Vagina (tissue), 2 donors: Measurements from ENCODE around the gene SORCS1.

Experiments
- POLR2A ChIP-seq, 2 donors: fragments of 450-650 bp; IDR thresholded peaks; one replicate each; pipeline ENCODE4 v1.6.1; 2017; ENCODE audit warnings: antibody characterized with exemption in 2 of 2, mild to moderate bottlenecking in 2 of 2, moderate library complexity in 2 of 2
- TF ChIP-seq, protein P1 (sequence below), 3 experiments: fragments of 450-650 bp in 2 of 3; fragments of 200-600 bp in 1 of 3; sonication (generic) in 1 of 3; IDR thresholded peaks; one replicate each; pipeline ENCODE4 v1.5.1; 2017 to 2019; ENCODE audit warnings: antibody characterized with exemption in 3 of 3, mild to moderate bottlenecking in 2 of 3, moderate library complexity in 2 of 3

DNA sequence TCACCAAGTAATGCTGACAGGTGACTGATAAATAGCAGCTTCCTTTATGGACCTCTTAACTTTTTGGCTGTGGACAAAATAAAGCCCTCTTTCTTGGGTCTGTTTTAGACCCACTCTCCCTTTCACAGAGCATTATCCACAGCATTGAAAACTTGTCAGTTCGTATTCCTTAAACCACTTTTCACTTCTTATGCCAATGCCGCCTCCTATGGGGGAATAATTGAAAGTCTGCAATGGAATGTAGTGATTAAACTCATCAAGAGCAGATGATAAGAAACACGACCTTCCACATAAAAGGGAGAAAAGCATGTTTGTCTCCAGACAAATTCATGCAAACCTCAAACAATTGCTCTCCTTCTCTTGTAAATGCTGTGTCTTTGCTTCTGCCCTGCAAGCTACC is 153.4 kb downstream of the SORCS1 start:
- no peak for TF ChIP-seq POLR2A (IDR thresholded peaks at IDR 0.05)
- TF ChIP-seq, protein P1, sequence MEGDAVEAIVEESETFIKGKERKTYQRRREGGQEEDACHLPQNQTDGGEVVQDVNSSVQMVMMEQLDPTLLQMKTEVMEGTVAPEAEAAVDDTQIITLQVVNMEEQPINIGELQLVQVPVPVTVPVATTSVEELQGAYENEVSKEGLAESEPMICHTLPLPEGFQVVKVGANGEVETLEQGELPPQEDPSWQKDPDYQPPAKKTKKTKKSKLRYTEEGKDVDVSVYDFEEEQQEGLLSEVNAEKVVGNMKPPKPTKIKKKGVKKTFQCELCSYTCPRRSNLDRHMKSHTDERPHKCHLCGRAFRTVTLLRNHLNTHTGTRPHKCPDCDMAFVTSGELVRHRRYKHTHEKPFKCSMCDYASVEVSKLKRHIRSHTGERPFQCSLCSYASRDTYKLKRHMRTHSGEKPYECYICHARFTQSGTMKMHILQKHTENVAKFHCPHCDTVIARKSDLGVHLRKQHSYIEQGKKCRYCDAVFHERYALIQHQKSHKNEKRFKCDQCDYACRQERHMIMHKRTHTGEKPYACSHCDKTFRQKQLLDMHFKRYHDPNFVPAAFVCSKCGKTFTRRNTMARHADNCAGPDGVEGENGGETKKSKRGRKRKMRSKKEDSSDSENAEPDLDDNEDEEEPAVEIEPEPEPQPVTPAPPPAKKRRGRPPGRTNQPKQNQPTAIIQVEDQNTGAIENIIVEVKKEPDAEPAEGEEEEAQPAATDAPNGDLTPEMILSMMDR (IDR thresholded peaks at IDR 0.05) = no peak
